Esophagus squamous epithelium (tissue), 5 donors: Measurements from ENCODE around the gene MTCL1. TPM values are rescaled to one million over a fixed set of nuclear protein-coding genes. Genes with fewer than 3 reads are reported as not detected.

Source experiments
- DNase-seq: peaks from one replicate; lab custom pipeline; 2025; lab: John Stamatoyannopoulos, UW
- H3K27ac ChIP-seq, 4 donors: fragments of 200-600 bp; sonication (generic); one replicate each; pipeline ENCODE4 v1.5.1; 2016 to 2019; ENCODE audit warnings: mild to moderate bottlenecking in 1 of 4
- H3K27me3 ChIP-seq, 4 donors: fragments of 200-600 bp; sonication (generic); 1 replicate in 3 of 4; 2 replicates in 1 of 4; pipeline versions ENCODE4 v1.5.1 to v1.6.0; 2017 to 2021; ENCODE audit warnings: antibody characterized with exemption in 1 of 4
- H3K36me3 ChIP-seq, 3 donors: fragments of 200-600 bp; sonication (generic); one replicate each; pipeline ENCODE4 v1.5.1; 2016 to 2019
- H3K4me1 ChIP-seq, 3 donors: fragments of 200-600 bp; sonication (generic); one replicate each; pipeline ENCODE4 v1.5.1; 2017 to 2019
- H3K4me3 ChIP-seq, 4 donors: fragments of 200-600 bp; sonication (generic); 1 replicate in 3 of 4; 2 replicates in 1 of 4; pipeline ENCODE4 v1.5.1; 2016 to 2019; ENCODE audit warnings: mild to moderate bottlenecking in 2 of 4, moderate library complexity in 1 of 4
- H3K9me3 ChIP-seq, 3 donors: fragments of 200-600 bp; sonication (generic); one replicate each; pipeline ENCODE4 v1.5.1; 2016 to 2019
- CTCF ChIP-seq, 6 experiments: fragments of 450-650 bp in 4 of 6; fragments of 200-600 bp in 2 of 6; sonication (generic) in 2 of 6; IDR thresholded peaks; one replicate each; pipeline ENCODE4 v1.5.1; 2016 to 2019; ENCODE audit warnings: antibody characterized with exemption in 6 of 6, mild to moderate bottlenecking in 4 of 6, moderate library complexity in 4 of 6
- POLR2A ChIP-seq, 4 donors: fragments of 450-650 bp; IDR thresholded peaks; one replicate each; pipeline ENCODE4 v1.6.1; 2017; ENCODE audit warnings: antibody characterized with exemption in 4 of 4, mild to moderate bottlenecking in 4 of 4, moderate library complexity in 3 of 4
- WGBS, 2 donors: methylation state at CpG; one replicate each; pipeline ENCODE4 v1.1.5; 2018; 5-methylcytosine and 5-hydroxymethylcytosine counted together
- intact Hi-C: fragments of 100-400 bp; cut with DNase I; formaldehyde crosslinking; loops from one replicate; pipeline ENCODE4 v1.15.0; 2022
- total RNA-seq, 4 donors: library from RNA; depleted of rRNA; stranded (reverse); fragments of >200 nt; gene quantifications; one replicate each; pipeline ENCODE4 v1.1.0, GENCODE V29; 2016
- donor health status: DM: yes; HTN: yes; CAD: no.

Gene MTCL1
- total RNA-seq, 4 donors from 2014 or later: 6.5 to 16.4 (median 7.9) TPM

- peaks cover 0 to 10% (median 0%) of the 10 kb centered on the region in 3 donors for H3K9me3 ChIP-seq
- no peak overlapping the region for H3K27ac ChIP-seq
- intact Hi-C loops: no loop called here
- WGBS, 2 donors: 48 to 71% methylated on average over 3 to 6 of the region's 6 CpGs
- H3K36me3 ChIP-seq: no peaks in the 10 kb centered on the region
- H3K27me3 ChIP-seq: no peaks in the 10 kb centered on the region
- TF ChIP-seq CTCF (IDR thresholded peaks at IDR 0.05) (no peak), POLR2A (IDR thresholded peaks at IDR 0.05) (no peak)
- no peak overlapping the region for H3K4me3 ChIP-seq
- peaks cover 0 to 11% (median 5%) of the 10 kb centered on the region in 3 donors for H3K4me1 ChIP-seq
- no peak for DNase-seq
Measured at GRCh38 chr18:8834881-8835280, 129.5 kb downstream of the MTCL1 start.

GRCh38 chr18:8835521-8835953 is 130.2 kb downstream of the MTCL1 start:
- intact Hi-C loops: no loop called here
- 43% methylated on average over 3 of the region's 3 CpGs for WGBS, 2 donors
- no peaks in the 10 kb centered on the region for H3K27me3 ChIP-seq
- TF ChIP-seq POLR2A (IDR thresholded peaks at IDR 0.05): no peak
- H3K9me3 ChIP-seq: peaks cover 0 to 10% (median 0%) of the 10 kb centered on the region in 3 donors
- H3K27ac ChIP-seq: no peak overlapping the region
- H3K4me3 ChIP-seq: no peak overlapping the region
- peaks cover 0 to 11% (median 5%) of the 10 kb centered on the region in 3 donors for H3K4me1 ChIP-seq
- no peak for DNase-seq
- no peaks in the 10 kb centered on the region for H3K36me3 ChIP-seq

GRCh38 chr18:8839281-8839680 is 133.9 kb downstream of the MTCL1 start:
- no peaks in the 10 kb centered on the region for H3K27me3 ChIP-seq
- H3K36me3 ChIP-seq: no peaks in the 10 kb centered on the region
- peaks cover 0 to 10% (median 0%) of the 10 kb centered on the region in 3 donors for H3K9me3 ChIP-seq
- intact Hi-C loops: no loop called here
- TF ChIP-seq CTCF (IDR thresholded peaks at IDR 0.05) (no peak), POLR2A (IDR thresholded peaks at IDR 0.05) (no peak)
- no peak overlapping the region for H3K4me3 ChIP-seq
- 29 to 59% methylated on average over 3 of the region's 3 CpGs for WGBS, 2 donors
- peaks cover 0 to 11% (median 5%) of the 10 kb centered on the region in 3 donors for H3K4me1 ChIP-seq
- H3K27ac ChIP-seq: no peak overlapping the region
- no peak for DNase-seq

GRCh38 chr18:8841781-8842485 is 136.6 kb downstream of the MTCL1 start:
- TF ChIP-seq CTCF (IDR thresholded peaks at IDR 0.05) (no peak), POLR2A (IDR thresholded peaks at IDR 0.05) (no peak)
- peaks cover 0 to 7% (median 0%) of the 10 kb centered on the region in 3 donors for H3K9me3 ChIP-seq
- no peaks in the 10 kb centered on the region for H3K36me3 ChIP-seq
- intact Hi-C loops: no loop called here
- no peaks in the 10 kb centered on the region for H3K27me3 ChIP-seq
- peaks cover 0 to 2% (median 0%) of the 10 kb centered on the region in 3 donors for H3K4me1 ChIP-seq
- H3K27ac ChIP-seq: no peak overlapping the region
- 46 to 62% methylated on average over 4 of the region's 4 CpGs for WGBS, 2 donors
- DNase-seq: no peak
- no peak overlapping the region for H3K4me3 ChIP-seq

GRCh38 chr18:8842506-8842905 is 137.2 kb downstream of the MTCL1 start:
- intact Hi-C loops: no loop called here
- 80 to 84% methylated on average over 2 to 4 of the region's 5 CpGs for WGBS, 2 donors
- no peak overlapping the region for H3K4me3 ChIP-seq

More at GRCh38 chr18:8842506-8842905, 137.2 kb downstream of the MTCL1 start:
- Histone ChIP-seq H3K9me3 (peaks cover 0 to under 1% (median 0%) of the 10 kb centered on the region in 3 donors), H3K4me1 (peaks cover 0 to 7% (median 0%) of the 10 kb centered on the region in 3 donors), H3K27ac (no peak overlapping the region), H3K27me3 (no peaks in the 10 kb centered on the region), H3K36me3 (no peaks in the 10 kb centered on the region)
- DNase-seq: no peak
- TF ChIP-seq CTCF (IDR thresholded peaks at IDR 0.05): no peak
- no peak for TF ChIP-seq POLR2A (IDR thresholded peaks at IDR 0.05)
